GM12878 (cell line): ENCODE data around the gene TNK2. TPM values are rescaled to one million over a fixed set of nuclear protein-coding genes. Genes with fewer than 3 reads are reported as not detected.

ENCODE experiments used
- CREB1 ChIP-seq: IDR thresholded peaks from 2 replicates; pipeline ENCODE4 v1.6.1; 2012; ENCODE audit warnings: low read depth, mild to moderate bottlenecking, inconsistent platforms
- EGR1 ChIP-seq, 2 experiments: IDR thresholded peaks; 1 replicate in 1 of 2; 2 replicates in 1 of 2; pipeline ENCODE4 v1.6.1; 2011 to 2012; ENCODE audit warnings: low read depth in 2 of 2, low read length in 2 of 2, borderline replicate concordance in 1 of 2, mild to moderate bottlenecking in 1 of 2, moderate library complexity in 1 of 2
- ELK1 ChIP-seq: IDR thresholded peaks from 2 replicates; pipeline ENCODE4 v1.6.1; 2012; ENCODE audit warnings: low read depth, low read length, improper control_type of control experiment
- GABPA ChIP-seq: IDR thresholded peaks from 2 replicates; pipeline ENCODE4 v1.6.1; 2014; ENCODE audit warnings: antibody characterized with exemption, low read depth, mild to moderate bottlenecking, inconsistent platforms
- KLF5 ChIP-seq: fragments of 450-650 bp; IDR thresholded peaks from 2 replicates; pipeline ENCODE4 v1.6.1; 2014; ENCODE audit warnings: mild to moderate bottlenecking; ENCODE audit not compliant: partially characterized antibody
- MXI1 ChIP-seq: fragments of 150-350 bp; IDR thresholded peaks from 2 replicates; pipeline ENCODE4 v1.6.1; 2011; ENCODE audit warnings: low read depth, mild to moderate bottlenecking, inconsistent platforms, low read length, improper control_type of control experiment
- NKRF ChIP-seq: fragments of 450-650 bp; conservative IDR thresholded peaks from 2 replicates; pipeline ENCODE4 v1.6.1; 2017; ENCODE audit warnings: mild to moderate bottlenecking, moderate library complexity
- NR2F1 ChIP-seq: fragments of 450-650 bp; conservative IDR thresholded peaks from 2 replicates; pipeline ENCODE4 v1.6.1; 2017; ENCODE audit warnings: mild to moderate bottlenecking
- NRF1 ChIP-seq: conservative IDR thresholded peaks from 2 replicates; pipeline ENCODE4 v1.6.1; 2011; ENCODE audit warnings: mild to moderate bottlenecking, low read depth, low read length, improper control_type of control experiment
- POLR2AphosphoS5 ChIP-seq: IDR thresholded peaks from 2 replicates; pipeline ENCODE4 v1.6.1; 2011; ENCODE audit warnings: mild to moderate bottlenecking, low read length, inconsistent platforms
- RB1 ChIP-seq: fragments of 450-650 bp; formaldehyde crosslinking; IDR thresholded peaks from 2 replicates; pipeline ENCODE4 v1.6.1; 2017; ENCODE audit warnings: mild to moderate bottlenecking, borderline replicate concordance
- SIX5 ChIP-seq: IDR thresholded peaks from 2 replicates; pipeline ENCODE4 v1.6.1; 2011; ENCODE audit warnings: mild to moderate bottlenecking, low read depth, low read length, moderate library complexity; ENCODE audit not compliant: severe bottlenecking
- SPI1 ChIP-seq: IDR thresholded peaks from 2 replicates; pipeline ENCODE4 v1.6.1; 2011; ENCODE audit warnings: low read depth, mild to moderate bottlenecking, low read length, moderate library complexity, borderline replicate concordance; ENCODE audit not compliant: insufficient read depth
- SRF ChIP-seq, 2 experiments: IDR thresholded peaks; 2 replicates each; pipeline ENCODE4 v1.6.1; 2011; ENCODE audit warnings: low read depth in 2 of 2, low read length in 2 of 2, mild to moderate bottlenecking in 1 of 2, moderate library complexity in 1 of 2
- TCF12 ChIP-seq: IDR thresholded peaks from 2 replicates; pipeline ENCODE4 v1.6.1; 2011; ENCODE audit warnings: low read depth, mild to moderate bottlenecking, low read length
- ZBTB40 ChIP-seq: fragments of 450-650 bp; IDR thresholded peaks from 2 replicates; pipeline ENCODE4 v1.6.1; 2016; ENCODE audit warnings: mild to moderate bottlenecking, moderate library complexity, borderline replicate concordance
- ZNF687 ChIP-seq: fragments of 450-650 bp; IDR thresholded peaks from 2 replicates; pipeline ENCODE4 v1.6.1; 2017; ENCODE audit warnings: mild to moderate bottlenecking, moderate library complexity
- polyA plus RNA-seq, 11 experiments: library from polyadenylated mRNA; depleted of rRNA in 4 of 11; unstranded in 6 of 11; stranded (reverse) in 5 of 11; fragments of >200 nt; fragmentation: Nextera tagmentation in 4 of 11; fragmentation: Illumina TruSeq in 1 of 11; extraction: Ambion mirVana in 4 of 11; extraction: Trizol in 1 of 11; gene quantifications; 1 replicate in 1 of 11; 2 replicates in 10 of 11; pipeline versions ENCODE4 v1.2.1 to v1.2.3, GENCODE V29; 2011 to 2016; ENCODE audit warnings: inconsistent platforms in 2 of 11, missing spikeins in 2 of 11, low read depth in 1 of 11
- total RNA-seq, 4 experiments: library from RNA; depleted of rRNA in 3 of 4; stranded (reverse); fragments of >200 nt in 3 of 4; fragmentation: Illumina TruSeq in 1 of 4; extraction: Trizol in 1 of 4; gene quantifications; 2 replicates each; pipeline versions ENCODE4 v1.2.1 to v1.2.3, GENCODE V29; 2013 to 2021

The TNK2 gene
- total and polyA plus RNA-seq, 10 of the 15 experiments (the other 5 are each of a cell fraction or from before 2014, with no cell fraction given): 0.13 to 47.8 (median 10.8) TPM

DNA sequence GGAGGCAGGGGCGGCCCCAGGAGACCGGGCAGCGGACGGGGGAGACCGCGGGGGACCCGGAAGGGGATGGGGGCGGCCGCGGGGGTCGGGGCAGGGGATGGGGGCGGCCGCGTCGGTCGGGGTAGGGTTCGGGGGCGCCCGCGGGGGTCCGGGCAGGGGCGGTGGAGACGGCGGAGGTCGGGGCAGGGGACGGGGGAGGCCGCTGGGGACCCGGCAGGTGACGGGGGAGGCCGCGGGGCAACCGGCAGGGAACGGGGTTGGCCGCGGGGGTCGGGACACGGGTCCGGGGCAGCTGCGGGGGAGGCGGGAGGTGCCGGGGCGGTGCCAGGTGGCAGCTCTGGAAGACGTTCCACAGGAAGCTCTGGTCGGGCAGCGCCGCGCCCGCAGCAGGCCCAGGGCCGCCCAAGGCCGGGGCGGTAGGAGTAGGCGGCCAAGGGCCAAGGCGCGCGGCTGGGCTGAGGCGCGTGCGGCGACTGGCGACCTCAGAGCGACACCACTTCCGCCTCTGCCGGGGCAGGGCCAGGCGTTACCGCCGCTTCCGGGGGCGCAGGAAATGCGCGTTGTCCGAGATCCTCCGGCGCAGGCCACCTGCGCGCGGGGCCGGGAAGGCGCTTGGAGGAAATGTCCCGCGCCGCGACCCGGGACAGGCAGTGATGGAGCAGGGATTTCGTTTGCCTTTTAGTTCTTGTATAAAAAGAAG is 45.9 kb upstream of the TNK2 start (continued):
- TF ChIP-seq ZBTB40 (peak; percentile 83), KLF5 (peak; percentile 65), NRF1 (peak; percentile 21; the same call in 1 of the 2 replicates), RB1 (peak; percentile 58; the same call in 1 of the 2 replicates), SRF (IDR thresholded peaks at IDR 0.05; ENCODE audit: low read depth in 2 of 2, low read length in 2 of 2) (0 out of 4 replicates have a peak, but pooled peaks of 1 of the 2 experiments have one; percentile 25), TCF12 (0 out of 2 replicates have a peak, but pooled peaks have one; percentile 31), SPI1 (peak; percentile 39; the same call in 1 of the 2 replicates), POLR2AphosphoS5 (peak; percentile 49; the same call in 1 of the 2 replicates), NKRF (0 out of 2 replicates have a peak, but pooled peaks have one; percentile 58), SIX5 (peak; percentile 17), ZNF687 (peak; percentile 71), ELK1 (peak; percentile 33; the same call in 1 of the 2 replicates), CREB1 (peak; percentile 92), EGR1 (IDR thresholded peaks at IDR 0.05; ENCODE audit: borderline replicate concordance in 1 of 2, low read depth in 2 of 2, low read length in 2 of 2) (peak in 1 of 2 experiments; percentile 43; a peak in 1 of 3 replicates), NR2F1 (peak; percentile 87), MXI1 (peak; percentile 57), GABPA (peak; percentile 81)
